ENCODE measurements around the gene GNG3.

Gene GNG3

GRCh38 chr11:62707277-62707861 is at the start of gene GNG3, which contains the start of gene BSCL2:
Gene GNG3, plus strand, starts transcription at chr11:62707676. Its CDS starts 620 bp downstream, at chr11:62708296.
Gene BSCL2, minus strand, starts transcription at chr11:62707424. Its CDS starts 229 bp downstream, at chr11:62707195.
- peak within 1 kb of the TSS; percentile 92 for H3K4me3 ChIP-seq (ENCODE audit: low read length)
- no peaks in the 10 kb centered on the region for H3K9me3 ChIP-seq (ENCODE audit: control insufficient read depth, insufficient read depth, low read length)
- no peaks in the 10 kb centered on the region for H4K20me1 ChIP-seq (ENCODE audit: control insufficient read depth, insufficient read depth, low read depth, low read length)
- peak within 1 kb of the TSS; percentile 99 for H3K4me2 ChIP-seq (ENCODE audit: low read length)
- no peak within 1 kb of the TSS for H3K27ac ChIP-seq (ENCODE audit: low read depth, low read length)
- peaks cover 18% of the 10 kb centered on the region for H3K79me2 ChIP-seq (ENCODE audit: control insufficient read depth, low read length)
- TF ChIP-seq CTCF (IDR thresholded peaks at IDR 0.05; ENCODE audit: low read depth, low read length, poor library complexity, severe bottlenecking) (no peak), EZH2phosphoT487 (IDR thresholded peaks at IDR 0.05; ENCODE audit: borderline replicate concordance, low read length) (no peak)
- peaks cover 52% of the 10 kb centered on the region for H3K36me3 ChIP-seq (ENCODE audit: control insufficient read depth, low read length)
- H3K4me1 ChIP-seq (ENCODE audit: control insufficient read depth, low read length): peaks cover 49% of the 10 kb centered on the region
- H3K9me2 ChIP-seq (replicated peaks; ENCODE audit: control insufficient read depth, low read length): no peaks in the 10 kb centered on the region
- peaks cover 32% of the 10 kb centered on the region for H3F3A ChIP-seq (ENCODE audit: control insufficient read depth, insufficient read depth)
- no peaks in the 10 kb centered on the region for H3K27me3 ChIP-seq (ENCODE audit: control insufficient read depth, low read length)

DNA sequence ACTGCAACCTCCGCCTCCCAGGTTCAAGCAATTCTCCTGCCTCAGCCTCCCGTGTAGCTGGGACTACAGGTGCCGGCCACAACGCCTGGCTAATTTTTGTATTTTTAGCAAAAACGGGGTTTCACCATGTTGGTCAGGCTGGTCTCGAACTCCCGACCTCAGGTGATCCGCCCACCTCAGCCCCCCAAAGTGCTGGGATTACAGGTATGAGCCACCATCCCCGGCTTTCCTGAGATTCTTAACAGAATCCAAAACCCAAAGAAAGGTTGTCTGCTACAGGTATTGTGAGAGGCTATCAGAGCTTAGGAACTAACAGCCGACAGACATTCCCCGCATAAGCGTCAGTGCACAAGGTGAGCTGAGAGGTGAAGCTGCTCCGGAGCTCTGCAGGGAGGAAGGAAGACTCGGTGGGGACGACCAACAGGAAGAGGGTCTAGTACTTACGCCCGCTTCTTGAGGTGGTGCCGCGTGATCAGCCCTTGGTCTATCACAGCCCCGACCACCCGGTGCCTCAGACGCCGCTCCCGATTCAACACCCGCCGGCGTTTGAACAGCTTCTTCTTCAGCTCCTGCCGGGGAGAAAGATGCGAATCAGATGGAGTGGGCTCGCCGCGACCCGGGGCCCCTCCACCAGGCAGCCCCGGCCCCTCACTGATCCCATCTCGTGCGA is 42.9 kb upstream of the GNG3 start:
- no peaks in the 10 kb centered on the region for H3K27me3 ChIP-seq (ENCODE audit: control insufficient read depth, low read length)
- peak overlapping the region; percentile 98 for H3K4me3 ChIP-seq (ENCODE audit: low read length)
- peak overlapping the region; percentile 92 for H3K27ac ChIP-seq (ENCODE audit: low read depth, low read length)
- peaks cover 64% of the 10 kb centered on the region for H3K36me3 ChIP-seq (ENCODE audit: control insufficient read depth, low read length)
- H3K4me1 ChIP-seq (ENCODE audit: control insufficient read depth, low read length): peaks cover 36% of the 10 kb centered on the region
- H3K4me2 ChIP-seq (ENCODE audit: low read length): peak overlapping the region; percentile 99
- no peak for TF ChIP-seq EZH2phosphoT487 (IDR thresholded peaks at IDR 0.05; ENCODE audit: borderline replicate concordance, low read length)
- no peak for TF ChIP-seq CTCF (IDR thresholded peaks at IDR 0.05; ENCODE audit: low read depth, low read length, poor library complexity, severe bottlenecking)
- no peaks in the 10 kb centered on the region for H3K9me3 ChIP-seq (ENCODE audit: control insufficient read depth, insufficient read depth, low read length)
- no peaks in the 10 kb centered on the region for H3K9me2 ChIP-seq (replicated peaks; ENCODE audit: control insufficient read depth, low read length)
- H4K20me1 ChIP-seq (ENCODE audit: control insufficient read depth, insufficient read depth, low read depth, low read length): peaks cover 12% of the 10 kb centered on the region
- peaks cover 42% of the 10 kb centered on the region for H3F3A ChIP-seq (ENCODE audit: control insufficient read depth, insufficient read depth)
- H3K79me2 ChIP-seq (ENCODE audit: control insufficient read depth, low read length): peaks cover 61% of the 10 kb centered on the region

DNA sequence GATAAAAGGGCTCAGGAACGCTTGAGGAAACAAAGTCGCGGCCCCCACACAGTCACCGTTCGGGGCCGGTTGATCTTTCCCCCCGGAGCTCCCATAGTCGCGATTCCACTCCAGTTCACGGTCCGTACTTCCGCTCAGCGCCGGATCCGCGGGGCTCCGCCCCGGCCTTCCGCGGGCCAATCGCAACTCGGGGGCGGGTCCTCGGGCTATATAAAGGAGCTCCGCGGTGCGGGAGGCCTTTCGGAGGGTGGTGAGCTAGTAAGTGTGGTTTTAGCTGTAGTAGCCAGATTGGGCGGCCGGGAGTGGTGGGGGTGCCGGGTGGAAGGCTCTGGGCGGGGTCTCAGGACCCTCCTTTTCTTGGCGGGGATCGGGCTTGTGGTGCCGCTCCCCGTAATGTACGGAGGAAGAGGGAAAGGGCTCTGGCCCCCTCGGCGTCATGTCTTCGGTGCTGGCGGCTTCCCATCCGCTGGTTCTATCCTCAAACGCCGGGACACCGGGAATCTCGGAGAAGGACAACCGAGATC is 42.3 kb upstream of the GNG3 start, which contains the start of the genes C11orf98 and CSKMT:
C11orf98 (minus strand) TSS at position 136 of the 524 bp plus-strand sequence; CDS start at position 95, 41 bp downstream.
CSKMT (plus strand) TSS at position 238 of the 524 bp plus-strand sequence. CDS start 568 bp downstream, outside the sequence.
- Histone ChIP-seq H3K9me2 (replicated peaks; ENCODE audit: control insufficient read depth, low read length) (no peaks in the 10 kb centered on the region), H3F3A (ENCODE audit: control insufficient read depth, insufficient read depth) (peaks cover 46% of the 10 kb centered on the region), H3K79me2 (ENCODE audit: control insufficient read depth, low read length) (peaks cover 67% of the 10 kb centered on the region), H3K27ac (ENCODE audit: low read depth, low read length) (peak within 1 kb of the TSS; percentile 92), H3K9me3 (ENCODE audit: control insufficient read depth, insufficient read depth, low read length) (no peaks in the 10 kb centered on the region), H3K4me3 (ENCODE audit: low read length) (peak within 1 kb of the TSS; percentile 98), H3K36me3 (ENCODE audit: control insufficient read depth, low read length) (peaks cover 70% of the 10 kb centered on the region), H4K20me1 (ENCODE audit: control insufficient read depth, insufficient read depth, low read depth, low read length) (peaks cover 12% of the 10 kb centered on the region), H3K4me2 (ENCODE audit: low read length) (peak within 1 kb of the TSS; percentile 99), H3K27me3 (ENCODE audit: control insufficient read depth, low read length) (no peaks in the 10 kb centered on the region), H3K4me1 (ENCODE audit: control insufficient read depth, low read length) (peaks cover 42% of the 10 kb centered on the region)
- TF ChIP-seq EZH2phosphoT487 (IDR thresholded peaks at IDR 0.05; ENCODE audit: borderline replicate concordance, low read length) (no peak), CTCF (IDR thresholded peaks at IDR 0.05; ENCODE audit: low read depth, low read length, poor library complexity, severe bottlenecking) (no peak)

Data from DOHH2 (cell line).